Fibroblast of the aortic adventitia (primary cell): ENCODE data around the gene GRIA3. TPM values are rescaled to one million over a fixed set of nuclear protein-coding genes. Genes with fewer than 3 reads are reported as not detected.
A peak's percentile ranks its signal among the peaks of the same experiment; 100 is the strongest.
"Not testable (repeated sequence)": the region's sequence is repeated elsewhere in the genome, so short reads cannot be mapped to it uniquely, and the experiment has no call there.

ENCODE experiments used
- DNase-seq: peaks from one replicate; pipeline ENCODE4 v3.0.0-alpha.2; 2010; ENCODE audit warnings: low read depth
- H3K4me3 ChIP-seq: 2 replicates; pipeline ENCODE4 v1.5.1; 2011; ENCODE audit warnings: low read depth, mild to moderate bottlenecking, control low read depth, low read length, moderate library complexity
- total RNA-seq: library from RNA; depleted of rRNA; stranded (reverse); fragments of >200 nt; gene quantifications from 2 replicates; pipeline ENCODE4 v1.2.3, GENCODE V29; 2012; ENCODE audit warnings: low replicate concordance
- TF ChIP-seq, protein P1 (sequence below): IDR thresholded peaks from 2 replicates; pipeline ENCODE4 v1.5.1; 2011; ENCODE audit warnings: mild to moderate bottlenecking, low read length, control low read depth, inconsistent platforms; ENCODE audit not compliant: insufficient read depth

GRIA3 gene
- total RNA-seq, 1 donor = 9.7 TPM

DNA sequence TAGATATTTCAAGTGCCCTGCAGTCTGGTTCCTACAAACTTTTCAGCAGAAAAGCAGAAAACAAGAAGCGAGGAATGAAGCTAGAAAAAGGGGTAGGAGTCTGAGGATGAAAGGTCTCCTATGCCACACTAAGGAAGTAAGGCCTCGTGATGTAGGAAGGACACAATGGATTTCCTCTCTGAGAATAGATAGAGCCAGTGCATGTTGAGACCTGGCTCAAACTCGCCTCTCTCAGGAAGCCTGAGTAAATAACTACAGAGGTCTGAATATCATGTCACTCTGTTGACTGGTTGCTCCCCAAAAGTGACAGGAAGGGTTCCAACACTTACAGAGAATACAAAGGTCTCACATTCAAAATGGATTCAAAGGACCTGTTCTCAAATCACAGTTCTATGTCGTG is 93.3 kb downstream of the GRIA3 start:
- no peak for DNase-seq
- TF ChIP-seq, protein P1, sequence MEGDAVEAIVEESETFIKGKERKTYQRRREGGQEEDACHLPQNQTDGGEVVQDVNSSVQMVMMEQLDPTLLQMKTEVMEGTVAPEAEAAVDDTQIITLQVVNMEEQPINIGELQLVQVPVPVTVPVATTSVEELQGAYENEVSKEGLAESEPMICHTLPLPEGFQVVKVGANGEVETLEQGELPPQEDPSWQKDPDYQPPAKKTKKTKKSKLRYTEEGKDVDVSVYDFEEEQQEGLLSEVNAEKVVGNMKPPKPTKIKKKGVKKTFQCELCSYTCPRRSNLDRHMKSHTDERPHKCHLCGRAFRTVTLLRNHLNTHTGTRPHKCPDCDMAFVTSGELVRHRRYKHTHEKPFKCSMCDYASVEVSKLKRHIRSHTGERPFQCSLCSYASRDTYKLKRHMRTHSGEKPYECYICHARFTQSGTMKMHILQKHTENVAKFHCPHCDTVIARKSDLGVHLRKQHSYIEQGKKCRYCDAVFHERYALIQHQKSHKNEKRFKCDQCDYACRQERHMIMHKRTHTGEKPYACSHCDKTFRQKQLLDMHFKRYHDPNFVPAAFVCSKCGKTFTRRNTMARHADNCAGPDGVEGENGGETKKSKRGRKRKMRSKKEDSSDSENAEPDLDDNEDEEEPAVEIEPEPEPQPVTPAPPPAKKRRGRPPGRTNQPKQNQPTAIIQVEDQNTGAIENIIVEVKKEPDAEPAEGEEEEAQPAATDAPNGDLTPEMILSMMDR = no peak
- H3K4me3 ChIP-seq = no peak overlapping the region

DNA sequence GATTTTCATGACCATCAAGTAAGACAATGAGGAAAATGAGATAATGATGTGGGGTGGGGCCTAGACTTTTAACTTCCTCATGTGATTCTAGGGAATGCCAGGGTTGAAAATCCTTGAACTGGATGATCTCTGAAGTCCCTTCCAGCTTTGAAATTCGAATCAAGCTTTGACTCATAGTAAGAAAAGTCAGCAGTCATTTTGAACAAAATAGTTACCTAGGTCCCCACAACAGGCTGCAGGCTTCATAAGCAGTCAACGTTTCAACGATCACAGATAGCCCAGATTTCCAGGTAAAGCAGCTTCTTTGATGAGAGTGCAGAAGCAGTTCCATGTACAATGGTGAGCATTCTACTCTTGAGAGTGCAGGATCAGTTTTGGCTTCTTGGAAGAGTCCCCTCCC is 93.7 kb downstream of the GRIA3 start:
- TF ChIP-seq, protein P1 = no peak
- H3K4me3 ChIP-seq = no peak overlapping the region
- no peak for DNase-seq

DNA sequence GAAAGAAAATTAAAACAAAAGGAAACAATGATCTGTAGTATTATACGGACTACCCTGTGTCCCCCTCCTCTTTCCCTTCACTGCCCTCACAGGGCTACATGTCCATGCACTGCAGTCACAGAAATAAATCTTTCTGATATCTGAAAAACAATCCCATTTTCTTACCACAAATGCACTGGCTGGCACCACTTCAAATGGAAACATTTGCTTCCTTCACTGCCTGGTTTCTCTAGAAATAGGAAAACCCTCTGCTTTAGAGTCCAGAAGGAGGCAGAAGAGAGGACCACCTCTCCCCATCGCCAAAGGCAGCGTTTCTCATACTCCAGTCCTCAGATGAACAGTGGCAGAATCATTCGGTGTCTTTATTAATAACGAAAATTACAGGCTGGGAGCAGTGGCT is 98.2 kb downstream of the GRIA3 start:
- TF ChIP-seq, protein P1 = no peak
- no peak overlapping the region for H3K4me3 ChIP-seq
- DNase-seq = no peak

DNA sequence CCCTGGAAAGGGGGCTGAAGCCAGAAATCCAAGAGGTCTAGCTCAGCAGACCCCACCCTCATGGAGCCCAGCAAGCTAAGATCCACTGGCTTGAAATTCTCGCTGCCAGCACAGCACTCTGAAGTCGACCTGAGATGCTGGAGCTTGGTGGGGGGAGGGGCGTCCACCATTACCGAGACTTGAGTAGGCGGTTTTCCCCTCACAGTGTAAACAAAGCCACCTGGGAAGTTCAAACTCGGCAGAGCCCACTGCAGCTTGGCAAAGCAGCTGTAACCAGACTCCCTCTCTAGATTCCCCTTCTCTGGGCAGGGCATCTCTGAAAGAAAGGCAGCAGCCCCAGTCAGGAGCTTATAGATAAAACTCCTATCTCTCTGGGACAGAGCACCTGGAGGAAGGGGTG is 99.3 kb downstream of the GRIA3 start:
- H3K4me3 ChIP-seq, DNase-seq: not testable (repeated sequence)

DNA sequence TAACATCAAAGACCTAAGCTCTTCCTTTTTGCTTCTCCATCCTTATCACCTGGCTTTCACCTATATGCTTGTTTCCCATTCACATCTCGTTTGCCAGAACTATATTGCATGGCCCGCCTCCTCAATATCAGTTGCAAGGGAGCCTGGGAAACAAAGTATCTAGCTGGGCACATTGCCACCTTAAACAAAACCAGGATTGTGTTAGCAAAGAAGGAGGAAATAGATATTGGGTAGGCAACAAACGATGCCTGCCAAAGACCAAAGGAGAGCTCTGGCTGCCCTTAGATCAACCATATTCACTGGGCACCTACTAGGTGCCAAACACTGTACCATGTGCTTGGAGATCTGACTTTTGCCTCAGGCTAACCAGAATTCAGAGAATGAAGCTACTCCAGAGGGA is 107.5 kb downstream of the GRIA3 start:
- DNase-seq = peak; percentile 12
- TF ChIP-seq, protein P1 = no peak
- H3K4me3 ChIP-seq = no peak overlapping the region

DNA sequence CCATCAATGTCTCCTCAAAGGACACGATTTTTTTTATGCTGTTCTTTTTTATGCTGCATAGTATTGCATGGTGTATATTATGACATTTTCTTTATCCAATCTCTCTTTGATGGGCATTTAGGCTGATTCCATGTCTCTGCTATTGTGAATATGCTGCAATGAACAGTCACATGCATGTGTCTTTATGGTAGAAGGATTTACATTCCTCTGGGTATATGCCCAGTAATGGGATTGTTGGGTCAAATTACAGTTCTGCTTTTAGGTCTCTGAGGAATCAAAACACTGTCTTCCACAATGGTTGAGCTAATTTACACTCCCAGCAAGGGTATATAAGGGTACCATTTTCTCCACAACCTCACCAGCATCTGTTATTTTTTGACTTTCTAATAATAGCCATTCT is 113.9 kb downstream of the GRIA3 start:
- TF ChIP-seq, protein P1 = no peak
- DNase-seq = no peak
- no peak overlapping the region for H3K4me3 ChIP-seq

DNA sequence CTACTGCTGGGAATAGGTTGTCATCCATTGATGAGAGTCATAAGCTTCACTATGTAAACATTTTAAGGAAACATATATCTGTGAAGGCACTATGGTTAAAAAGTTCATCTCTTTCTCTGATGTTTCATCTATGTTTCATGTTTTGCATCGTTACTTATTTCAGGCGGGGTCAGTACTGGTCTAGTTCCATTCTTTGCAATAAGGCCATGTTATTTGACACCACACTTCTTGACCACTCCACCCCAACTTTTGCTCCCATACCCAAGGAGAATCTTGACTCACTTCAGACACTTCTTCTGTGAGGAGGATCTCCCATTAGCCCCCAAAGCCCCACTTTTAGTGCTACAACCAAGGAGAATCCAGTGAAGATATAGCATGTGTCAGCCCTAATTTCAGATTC is 119.4 kb downstream of the GRIA3 start:
- TF ChIP-seq, protein P1 = no peak
- DNase-seq = no peak
- no peak overlapping the region for H3K4me3 ChIP-seq
